ENCODE data around the gene VPS25. TPM values are rescaled to one million over a fixed set of nuclear protein-coding genes. Genes with fewer than 3 reads are reported as not detected.

Gene VPS25
- total RNA-seq, 1 donor from 2014 or later = 90.1 TPM

DNA sequence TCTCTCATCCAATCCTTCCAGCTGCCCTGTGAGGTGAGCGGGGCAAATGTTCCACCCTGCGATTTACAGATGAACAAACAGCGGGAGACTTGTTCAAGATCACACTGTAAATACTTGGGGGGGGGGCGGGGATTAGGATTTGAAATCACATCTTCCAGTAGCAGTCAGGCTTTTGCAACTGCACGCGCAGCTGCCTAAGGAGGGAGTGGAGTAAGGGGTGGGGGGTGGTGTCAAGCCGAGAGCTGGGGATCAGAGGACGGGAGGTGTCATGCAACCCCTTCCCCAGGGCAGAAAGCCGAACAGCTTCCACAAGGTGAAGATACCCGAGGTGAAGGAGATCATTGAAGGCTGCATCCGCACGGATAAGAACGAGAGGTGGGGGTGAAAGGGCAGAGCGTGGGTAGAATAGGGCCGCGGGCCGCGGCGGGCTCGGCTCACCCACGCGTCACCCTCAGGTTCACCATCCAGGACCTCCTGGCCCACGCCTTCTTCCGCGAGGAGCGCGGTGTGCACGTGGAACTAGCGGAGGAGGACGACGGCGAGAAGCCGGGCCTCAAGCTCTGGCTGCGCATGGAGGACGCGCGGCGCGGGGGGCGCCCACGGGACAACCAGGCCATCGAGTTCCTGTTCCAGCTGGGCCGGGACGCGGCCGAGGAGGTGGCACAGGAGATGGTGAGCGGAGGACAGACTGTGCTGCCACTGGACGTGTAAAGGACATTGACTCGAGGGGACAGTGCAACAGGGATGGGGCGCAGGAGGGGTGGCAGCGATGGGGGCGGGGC is 11.8 kb downstream of the VPS25 start:
- DNase-seq (ENCODE audit: low read depth) = no peak
- TF ChIP-seq, protein P1, sequence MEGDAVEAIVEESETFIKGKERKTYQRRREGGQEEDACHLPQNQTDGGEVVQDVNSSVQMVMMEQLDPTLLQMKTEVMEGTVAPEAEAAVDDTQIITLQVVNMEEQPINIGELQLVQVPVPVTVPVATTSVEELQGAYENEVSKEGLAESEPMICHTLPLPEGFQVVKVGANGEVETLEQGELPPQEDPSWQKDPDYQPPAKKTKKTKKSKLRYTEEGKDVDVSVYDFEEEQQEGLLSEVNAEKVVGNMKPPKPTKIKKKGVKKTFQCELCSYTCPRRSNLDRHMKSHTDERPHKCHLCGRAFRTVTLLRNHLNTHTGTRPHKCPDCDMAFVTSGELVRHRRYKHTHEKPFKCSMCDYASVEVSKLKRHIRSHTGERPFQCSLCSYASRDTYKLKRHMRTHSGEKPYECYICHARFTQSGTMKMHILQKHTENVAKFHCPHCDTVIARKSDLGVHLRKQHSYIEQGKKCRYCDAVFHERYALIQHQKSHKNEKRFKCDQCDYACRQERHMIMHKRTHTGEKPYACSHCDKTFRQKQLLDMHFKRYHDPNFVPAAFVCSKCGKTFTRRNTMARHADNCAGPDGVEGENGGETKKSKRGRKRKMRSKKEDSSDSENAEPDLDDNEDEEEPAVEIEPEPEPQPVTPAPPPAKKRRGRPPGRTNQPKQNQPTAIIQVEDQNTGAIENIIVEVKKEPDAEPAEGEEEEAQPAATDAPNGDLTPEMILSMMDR (conservative IDR thresholded peaks at IDR 0.05; ENCODE audit: low read depth, low read length) = no peak
- no peak overlapping the region for H3K4me3 ChIP-seq (ENCODE audit: low read depth, low read length)

DNA sequence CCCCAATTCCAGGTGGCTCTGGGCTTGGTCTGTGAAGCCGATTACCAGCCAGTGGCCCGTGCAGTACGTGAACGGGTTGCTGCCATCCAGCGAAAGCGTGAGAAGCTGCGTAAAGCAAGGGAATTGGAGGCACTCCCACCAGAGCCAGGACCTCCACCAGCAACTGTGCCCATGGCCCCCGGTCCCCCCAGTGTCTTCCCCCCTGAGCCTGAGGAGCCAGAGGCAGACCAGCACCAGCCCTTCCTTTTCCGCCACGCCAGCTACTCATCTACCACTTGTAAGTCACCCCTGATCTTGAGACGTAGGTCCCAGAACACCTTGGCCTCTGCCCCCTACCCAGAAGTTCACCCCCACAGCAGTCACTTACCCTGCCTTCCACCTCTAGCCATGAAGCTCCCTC is 14.0 kb downstream of the VPS25 start:
- no peak for DNase-seq (ENCODE audit: low read depth)
- TF ChIP-seq, protein P1 (conservative IDR thresholded peaks at IDR 0.05; ENCODE audit: low read depth, low read length) = no peak
- H3K4me3 ChIP-seq (ENCODE audit: low read depth, low read length) = no peak overlapping the region

DNA sequence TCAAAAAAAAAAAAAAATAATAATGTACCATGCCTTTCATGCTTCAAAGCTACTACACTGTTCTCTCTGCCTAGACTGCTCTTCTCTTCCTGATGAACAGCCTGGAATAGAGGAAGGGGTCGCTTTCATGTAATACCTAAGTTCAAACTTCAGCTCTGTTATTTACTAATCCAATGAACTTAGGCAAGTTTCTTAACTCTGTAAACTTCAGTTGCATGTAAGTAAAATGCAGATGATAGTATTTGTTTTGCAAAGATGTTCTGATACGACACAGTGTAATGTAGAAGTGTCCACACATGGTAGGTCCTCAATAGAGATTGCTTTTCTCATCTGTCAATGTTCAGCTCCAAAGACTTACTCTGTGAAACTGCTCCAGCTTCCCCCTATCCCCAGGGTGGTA is 18.7 kb downstream of the VPS25 start:
- H3K4me3 ChIP-seq (ENCODE audit: low read depth, low read length) = no peak overlapping the region
- TF ChIP-seq, protein P1 (conservative IDR thresholded peaks at IDR 0.05; ENCODE audit: low read depth, low read length) = no peak
- no peak for DNase-seq (ENCODE audit: low read depth)

DNA sequence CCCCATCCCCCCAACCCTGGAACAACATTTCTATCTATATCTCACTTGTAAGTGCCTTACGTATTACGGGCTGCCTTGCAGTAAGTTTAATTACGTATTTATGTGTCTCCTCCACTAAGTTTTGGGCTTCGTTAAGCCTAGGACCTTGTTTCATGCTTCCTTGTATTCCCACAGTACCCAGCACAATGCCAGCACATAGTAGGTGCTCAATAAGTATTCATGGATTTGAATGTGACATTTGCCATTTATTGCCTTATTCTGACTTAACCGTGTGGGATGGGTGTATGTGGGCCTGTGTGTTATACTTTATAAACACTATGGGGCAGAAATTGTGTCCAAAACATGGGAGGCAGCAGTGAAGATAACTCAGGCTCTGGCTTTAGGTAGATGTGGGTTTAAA is 19.3 kb downstream of the VPS25 start:
- no peak overlapping the region for H3K4me3 ChIP-seq (ENCODE audit: low read depth, low read length)
- DNase-seq (ENCODE audit: low read depth) = no peak
- TF ChIP-seq, protein P1 (conservative IDR thresholded peaks at IDR 0.05; ENCODE audit: low read depth, low read length) = no peak

DNA sequence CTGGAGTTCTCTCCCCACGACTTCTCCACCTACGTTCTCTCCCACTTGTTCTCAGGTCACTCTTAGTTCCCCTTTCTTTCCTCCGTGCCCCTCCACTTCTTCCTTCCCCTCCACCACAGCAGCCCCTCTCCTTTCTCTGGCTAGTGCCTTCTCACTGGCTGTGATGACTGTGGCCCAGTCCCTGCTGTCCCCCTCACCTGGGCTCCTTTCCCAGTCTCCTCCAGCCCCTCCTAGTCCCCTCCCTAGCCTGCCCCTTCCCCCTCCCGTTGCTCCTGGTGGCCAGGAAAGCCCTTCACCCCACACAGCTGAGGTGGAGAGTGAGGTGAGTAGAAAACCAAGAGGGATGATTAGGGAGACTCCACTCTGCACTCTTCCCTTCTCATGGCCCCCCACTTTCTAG is 21.8 kb downstream of the VPS25 start:
- DNase-seq (ENCODE audit: low read depth) = no peak
- no peak overlapping the region for H3K4me3 ChIP-seq (ENCODE audit: low read depth, low read length)
- TF ChIP-seq, protein P1 (conservative IDR thresholded peaks at IDR 0.05; ENCODE audit: low read depth, low read length) = no peak

DNA sequence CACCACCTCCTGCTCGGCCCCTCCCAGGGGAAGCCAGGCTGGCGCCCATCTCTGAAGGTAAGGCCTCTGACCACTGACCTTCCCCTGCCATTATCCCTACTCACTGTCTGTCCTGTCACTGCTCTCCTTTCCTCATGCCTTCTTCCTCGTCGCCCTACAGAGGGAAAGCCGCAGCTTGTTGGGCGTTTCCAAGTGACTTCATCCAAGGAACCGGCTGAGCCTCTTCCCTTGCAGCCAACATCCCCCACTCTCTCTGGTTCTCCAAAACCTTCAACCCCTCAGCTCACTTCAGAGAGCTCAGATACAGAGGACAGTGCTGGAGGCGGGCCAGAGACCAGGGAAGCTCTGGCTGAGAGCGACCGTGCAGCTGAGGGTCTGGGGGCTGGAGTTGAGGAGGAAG is 22.2 kb downstream of the VPS25 start:
- TF ChIP-seq, protein P1 (conservative IDR thresholded peaks at IDR 0.05; ENCODE audit: low read depth, low read length) = no peak
- H3K4me3 ChIP-seq (ENCODE audit: low read depth, low read length) = no peak overlapping the region
- no peak for DNase-seq (ENCODE audit: low read depth)
